Smooth muscle cell (in vitro differentiated cells): ENCODE data around the gene EPHA1. TPM values are rescaled to one million over a fixed set of nuclear protein-coding genes. Genes with fewer than 3 reads are reported as not detected.

Source experiments
- DNase-seq: peaks from one replicate; lab custom pipeline; 2025; ENCODE audit not compliant: unreplicated experiment; lab: John Stamatoyannopoulos, UW
- H2AFZ ChIP-seq: fragments of 200-600 bp; sonication (generic); 2 replicates; pipeline ENCODE4 v1.6.0; 2016; ENCODE audit warnings: antibody characterized with exemption, low read depth, mild to moderate bottlenecking
- H3F3A ChIP-seq: fragments of 200-600 bp; sonication (generic); 2 replicates; pipeline ENCODE4 v1.6.0; 2017; ENCODE audit warnings: antibody characterized with exemption, low read depth
- H3K27ac ChIP-seq: fragments of 200-600 bp; sonication (generic); 2 replicates; pipeline ENCODE4 v1.5.1; 2016; ENCODE audit warnings: low read depth, mild to moderate bottlenecking
- H3K27me3 ChIP-seq: fragments of 200-600 bp; sonication (generic); 2 replicates; pipeline ENCODE4 v1.6.1; 2016; ENCODE audit warnings: low read depth, mild to moderate bottlenecking
- H3K36me3 ChIP-seq: fragments of 200-600 bp; sonication (generic); 2 replicates; pipeline ENCODE4 v1.5.1; 2016; ENCODE audit warnings: low read depth
- H3K4me1 ChIP-seq: fragments of 200-600 bp; sonication (generic); 2 replicates; pipeline ENCODE4 v1.5.1; 2016; ENCODE audit warnings: low read depth
- H3K4me2 ChIP-seq: fragments of 200-600 bp; sonication (generic); 2 replicates; pipeline ENCODE4 v1.6.0; 2016; ENCODE audit warnings: mild to moderate bottlenecking
- H3K4me3 ChIP-seq: fragments of 200-600 bp; sonication (generic); 2 replicates; pipeline ENCODE4 v1.5.1; 2016; ENCODE audit warnings: mild to moderate bottlenecking
- H3K79me2 ChIP-seq: fragments of 200-600 bp; sonication (generic); 2 replicates; pipeline ENCODE4 v1.6.0; 2016; ENCODE audit warnings: low read depth, mild to moderate bottlenecking
- H3K9ac ChIP-seq: fragments of 200-600 bp; sonication (generic); 2 replicates; pipeline ENCODE4 v1.6.0; 2016; ENCODE audit warnings: low read depth
- H3K9me3 ChIP-seq: fragments of 200-600 bp; sonication (generic); replicated peaks from 2 replicates; pipeline ENCODE4 v1.5.1; 2016; ENCODE audit warnings: low read depth
- H4K20me1 ChIP-seq: fragments of 200-600 bp; sonication (generic); 2 replicates; pipeline ENCODE4 v1.6.0; 2016; ENCODE audit warnings: low read depth
- WGBS: methylation state at CpG from one replicate; pipeline ENCODE4 v1.1.7; 2016; ENCODE audit warnings: low lambda C conversion rate; 5-methylcytosine and 5-hydroxymethylcytosine counted together
- polyA plus RNA-seq: library from polyadenylated mRNA; unstranded; fragments of >200 nt; fragmentation: Nextera tagmentation; extraction: Ambion mirVana; gene quantifications from 2 replicates; pipeline ENCODE4 v1.2.1, GENCODE V29; 2016
- total RNA-seq: library from RNA; depleted of rRNA; stranded (reverse); fragments of >200 nt; gene quantifications from 2 replicates; pipeline ENCODE4 v1.2.3, GENCODE V29; 2014
- TF ChIP-seq, protein P1 (sequence below): fragments of 200-600 bp; sonication (generic); IDR thresholded peaks from 2 replicates; pipeline ENCODE4 v1.5.1; 2017; ENCODE audit warnings: borderline replicate concordance, mild to moderate bottlenecking, antibody characterized with exemption; ENCODE audit not compliant: insufficient read depth, poor library complexity, severe bottlenecking

The EPHA1 gene
- total and polyA plus RNA-seq, 2 experiments from 2014 or later, result 8.7 to 19.1 TPM

DNA sequence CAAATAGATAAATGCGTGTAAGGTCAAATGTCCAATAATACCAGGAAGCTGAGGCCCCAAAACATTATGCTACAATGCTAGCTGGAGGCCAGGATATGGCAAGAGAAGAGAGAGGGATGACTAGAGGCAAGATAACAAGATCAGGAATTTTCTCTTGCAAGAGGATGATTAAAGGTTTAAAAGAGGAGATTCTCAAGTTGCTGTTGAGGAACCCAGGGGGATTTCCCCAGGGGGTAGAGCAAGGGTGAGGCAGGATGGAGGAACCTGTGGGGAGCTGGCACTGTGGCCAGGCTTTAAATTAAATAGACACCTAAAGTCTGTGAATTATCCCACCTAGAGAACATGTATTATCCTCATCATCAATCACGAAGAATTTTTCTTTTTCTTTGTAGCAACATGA, 31.2 kb upstream of the EPHA1 start:
- no peaks in the 10 kb centered on the region for H3F3A ChIP-seq
- no peak for DNase-seq
- H3K27ac ChIP-seq, result no peak overlapping the region
- H3K36me3 ChIP-seq, result no peaks in the 10 kb centered on the region
- WGBS, result 94% methylated on average over 2 of the region's 2 CpGs
- H4K20me1 ChIP-seq, result no peaks in the 10 kb centered on the region
- H3K4me3 ChIP-seq, result no peak overlapping the region
- H3K79me2 ChIP-seq, result no peaks in the 10 kb centered on the region
- no peaks in the 10 kb centered on the region for H3K27me3 ChIP-seq
- TF ChIP-seq, protein P1, sequence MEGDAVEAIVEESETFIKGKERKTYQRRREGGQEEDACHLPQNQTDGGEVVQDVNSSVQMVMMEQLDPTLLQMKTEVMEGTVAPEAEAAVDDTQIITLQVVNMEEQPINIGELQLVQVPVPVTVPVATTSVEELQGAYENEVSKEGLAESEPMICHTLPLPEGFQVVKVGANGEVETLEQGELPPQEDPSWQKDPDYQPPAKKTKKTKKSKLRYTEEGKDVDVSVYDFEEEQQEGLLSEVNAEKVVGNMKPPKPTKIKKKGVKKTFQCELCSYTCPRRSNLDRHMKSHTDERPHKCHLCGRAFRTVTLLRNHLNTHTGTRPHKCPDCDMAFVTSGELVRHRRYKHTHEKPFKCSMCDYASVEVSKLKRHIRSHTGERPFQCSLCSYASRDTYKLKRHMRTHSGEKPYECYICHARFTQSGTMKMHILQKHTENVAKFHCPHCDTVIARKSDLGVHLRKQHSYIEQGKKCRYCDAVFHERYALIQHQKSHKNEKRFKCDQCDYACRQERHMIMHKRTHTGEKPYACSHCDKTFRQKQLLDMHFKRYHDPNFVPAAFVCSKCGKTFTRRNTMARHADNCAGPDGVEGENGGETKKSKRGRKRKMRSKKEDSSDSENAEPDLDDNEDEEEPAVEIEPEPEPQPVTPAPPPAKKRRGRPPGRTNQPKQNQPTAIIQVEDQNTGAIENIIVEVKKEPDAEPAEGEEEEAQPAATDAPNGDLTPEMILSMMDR, result no peak
- no peak overlapping the region for H3K9ac ChIP-seq
- no peak overlapping the region for H3K4me2 ChIP-seq
- H2AFZ ChIP-seq, result no peak overlapping the region
- H3K9me3 ChIP-seq, result no peaks in the 10 kb centered on the region
- H3K4me1 ChIP-seq, result no peaks in the 10 kb centered on the region

DNA sequence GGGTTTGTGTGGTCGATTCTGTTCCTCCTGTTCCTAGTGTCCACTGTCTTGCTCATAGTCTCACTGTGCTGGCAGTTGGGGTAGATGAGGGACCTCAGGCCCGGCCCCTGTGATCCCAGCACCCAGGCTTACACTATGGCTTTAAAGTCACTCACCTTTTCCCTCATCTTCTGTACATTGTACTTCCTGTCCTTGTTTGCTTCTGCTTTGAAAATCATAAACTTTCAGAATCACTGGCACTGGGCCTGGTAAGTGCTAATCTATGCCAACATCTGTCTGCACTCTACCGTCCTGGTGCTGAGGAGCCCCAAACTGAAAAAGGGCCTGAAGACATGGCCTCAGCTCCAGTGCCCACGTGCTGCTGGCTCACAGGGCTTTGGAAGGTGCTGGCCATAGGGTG, 28.9 kb upstream of the EPHA1 start:
- no peak overlapping the region for H3K4me3 ChIP-seq
- no peaks in the 10 kb centered on the region for H3K36me3 ChIP-seq
- H3K27me3 ChIP-seq, result no peaks in the 10 kb centered on the region
- H2AFZ ChIP-seq, result no peak overlapping the region
- no peaks in the 10 kb centered on the region for H3K9me3 ChIP-seq
- TF ChIP-seq, protein P1, result no peak
- no peaks in the 10 kb centered on the region for H3K4me1 ChIP-seq
- no peaks in the 10 kb centered on the region for H3K79me2 ChIP-seq
- no peaks in the 10 kb centered on the region for H3F3A ChIP-seq
- DNase-seq, result no peak
- no peak overlapping the region for H3K9ac ChIP-seq
- H4K20me1 ChIP-seq, result no peaks in the 10 kb centered on the region
- no peak overlapping the region for H3K27ac ChIP-seq
- H3K4me2 ChIP-seq, result no peak overlapping the region
- 91% methylated on average over 4 of the region's 4 CpGs for WGBS

DNA sequence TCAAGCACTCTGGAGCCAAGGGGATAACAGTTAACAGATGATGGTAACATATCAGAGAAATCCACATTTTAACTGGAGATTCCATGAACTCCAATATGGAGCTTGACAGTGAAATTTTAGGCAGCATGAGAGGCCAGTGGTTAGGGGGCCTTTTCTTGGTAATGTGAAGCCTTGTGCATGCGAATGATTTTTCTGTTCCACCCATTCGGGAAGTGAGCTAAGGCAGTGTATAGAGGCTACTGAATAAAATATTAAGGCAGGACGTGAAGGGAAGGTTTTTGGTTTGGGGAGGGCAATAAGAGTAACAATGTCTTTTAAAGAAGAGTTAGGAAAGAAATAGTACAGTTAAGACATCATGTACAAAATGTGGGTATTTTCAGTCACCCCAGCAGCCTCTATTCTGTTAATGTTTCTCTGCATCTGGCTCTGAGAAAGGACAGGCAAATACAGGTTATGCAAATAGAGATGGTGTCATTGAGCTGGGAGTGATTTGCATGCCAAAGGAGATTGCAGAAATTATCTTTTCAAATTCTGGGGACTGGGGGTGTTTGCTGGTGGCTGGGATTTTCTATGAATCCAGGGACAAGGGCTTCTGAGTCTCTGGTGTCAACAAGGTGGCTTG, 27.8 kb upstream of the EPHA1 start:
- WGBS, result 86% methylated on average over 3 of the region's 3 CpGs
- no peak for DNase-seq
- no peak overlapping the region for H2AFZ ChIP-seq
- no peak overlapping the region for H3K27ac ChIP-seq
- no peaks in the 10 kb centered on the region for H3K79me2 ChIP-seq
- no peaks in the 10 kb centered on the region for H3K36me3 ChIP-seq
- no peaks in the 10 kb centered on the region for H3K9me3 ChIP-seq
- no peaks in the 10 kb centered on the region for H3K27me3 ChIP-seq
- TF ChIP-seq, protein P1, result no peak
- no peak overlapping the region for H3K9ac ChIP-seq
- no peaks in the 10 kb centered on the region for H3F3A ChIP-seq
- no peak overlapping the region for H3K4me3 ChIP-seq
- no peaks in the 10 kb centered on the region for H4K20me1 ChIP-seq
- no peak overlapping the region for H3K4me2 ChIP-seq
- H3K4me1 ChIP-seq, result no peaks in the 10 kb centered on the region

DNA sequence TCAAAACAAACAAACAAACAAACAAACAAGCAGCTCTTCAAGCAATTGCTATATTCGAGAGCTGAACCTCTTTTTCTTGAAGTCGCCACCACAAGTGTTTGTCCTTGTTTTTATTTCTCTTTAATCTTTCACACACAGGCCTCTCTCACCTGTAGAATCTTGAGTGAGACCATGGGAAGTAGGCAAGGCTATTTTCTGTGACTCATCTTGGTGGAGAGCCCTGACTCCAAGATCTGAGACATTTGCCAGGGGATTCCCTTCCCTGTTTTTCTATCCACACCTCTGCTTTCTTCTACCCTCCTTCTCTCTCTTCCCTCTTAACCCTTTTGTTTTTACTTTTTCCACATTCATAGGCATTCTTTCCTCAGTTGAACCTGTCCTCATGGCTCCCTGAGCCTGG, 26.6 kb upstream of the EPHA1 start:
- H3K27me3 ChIP-seq, result no peaks in the 10 kb centered on the region
- no peak overlapping the region for H3K9ac ChIP-seq
- DNase-seq, result no peak
- TF ChIP-seq, protein P1, result no peak
- H2AFZ ChIP-seq, result no peak overlapping the region
- H3K27ac ChIP-seq, result no peak overlapping the region
- no peak overlapping the region for H3K4me2 ChIP-seq
- 81% methylated on average over 2 of the region's 2 CpGs for WGBS
- H3K4me1 ChIP-seq, result no peaks in the 10 kb centered on the region
- H3K4me3 ChIP-seq, result no peak overlapping the region
- H4K20me1 ChIP-seq, result no peaks in the 10 kb centered on the region
- H3K9me3 ChIP-seq, result no peaks in the 10 kb centered on the region
- no peaks in the 10 kb centered on the region for H3F3A ChIP-seq
- H3K79me2 ChIP-seq, result no peaks in the 10 kb centered on the region
- no peaks in the 10 kb centered on the region for H3K36me3 ChIP-seq
